Measurements from ENCODE around the gene LRRK2.
"Not testable (repeated sequence)": the region's sequence is repeated elsewhere in the genome, so short reads cannot be mapped to it uniquely, and the experiment has no call there.

Gene LRRK2

GRCh38 chr12:40315375-40315774 is 90.6 kb downstream of the LRRK2 start:
- DNase-seq (ENCODE audit: low read depth): no peak

DNA sequence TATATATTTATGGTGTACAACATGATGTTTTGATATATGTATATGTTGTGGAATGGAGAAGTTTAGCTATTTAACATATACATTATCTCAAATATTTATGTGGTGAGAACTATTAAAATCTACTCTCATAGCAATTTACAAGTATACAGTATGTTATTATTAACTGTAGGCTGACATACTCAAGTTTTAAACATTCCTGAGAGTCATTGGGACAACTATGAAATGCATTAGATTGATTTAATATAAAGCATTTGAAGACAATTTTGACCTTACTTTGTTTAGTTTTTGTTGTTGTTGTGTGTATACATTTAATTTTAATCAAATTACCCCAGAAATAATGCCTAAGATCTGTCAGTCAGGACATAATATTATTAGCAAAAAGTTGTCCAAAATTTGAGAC is 99.5 kb downstream of the LRRK2 start:
- DNase-seq (ENCODE audit: low read depth): no peak

DNA sequence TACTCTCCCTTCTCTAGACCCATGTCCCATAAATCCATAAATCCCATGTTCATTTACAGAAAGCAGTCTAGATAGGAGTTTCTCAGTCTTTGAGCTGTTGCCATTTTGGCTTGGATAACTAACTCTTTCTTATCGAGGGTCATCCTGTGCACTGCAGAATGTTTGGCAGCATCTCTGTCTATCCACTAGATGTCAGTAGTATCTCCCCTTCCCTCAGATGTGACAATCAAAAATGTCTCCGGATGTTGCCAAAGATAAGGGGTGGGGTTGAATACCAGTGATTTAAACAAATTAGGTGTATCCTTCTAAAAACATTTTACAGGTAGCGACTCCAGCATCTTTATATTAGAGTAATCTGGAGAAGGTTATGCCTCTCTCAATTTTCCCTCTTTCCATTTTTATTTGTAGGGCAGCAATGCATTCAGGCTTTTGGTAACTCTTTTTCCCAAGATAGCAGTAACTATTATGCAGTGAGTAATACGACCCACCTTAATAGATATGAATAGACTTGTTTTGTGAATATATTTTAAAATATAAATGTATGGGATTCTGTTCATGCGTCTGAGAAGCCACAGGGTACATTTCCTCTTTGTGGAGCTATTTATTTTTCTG is 100.7 kb downstream of the LRRK2 start:
- DNase-seq (ENCODE audit: low read depth): no peak

DNA sequence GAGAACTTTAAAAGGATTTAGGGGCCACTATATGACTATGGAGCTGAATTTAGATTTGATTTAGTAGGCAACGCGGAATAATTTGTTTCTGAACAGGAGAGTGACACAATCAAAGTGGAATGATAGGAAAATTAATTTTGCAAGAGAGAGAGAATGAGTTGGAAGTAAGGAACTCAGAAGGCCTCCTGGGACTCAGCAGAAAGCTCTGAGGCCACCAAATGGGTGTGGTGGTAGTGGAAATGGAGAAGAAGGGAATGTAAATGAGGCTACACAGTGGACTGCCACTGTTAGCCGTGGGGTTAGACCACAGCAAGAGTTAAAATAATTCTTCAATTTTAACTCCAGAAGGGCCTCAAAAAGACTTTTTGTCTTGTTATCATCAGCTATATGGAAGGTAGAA is 102.7 kb downstream of the LRRK2 start:
- DNase-seq (ENCODE audit: low read depth): no peak

DNA sequence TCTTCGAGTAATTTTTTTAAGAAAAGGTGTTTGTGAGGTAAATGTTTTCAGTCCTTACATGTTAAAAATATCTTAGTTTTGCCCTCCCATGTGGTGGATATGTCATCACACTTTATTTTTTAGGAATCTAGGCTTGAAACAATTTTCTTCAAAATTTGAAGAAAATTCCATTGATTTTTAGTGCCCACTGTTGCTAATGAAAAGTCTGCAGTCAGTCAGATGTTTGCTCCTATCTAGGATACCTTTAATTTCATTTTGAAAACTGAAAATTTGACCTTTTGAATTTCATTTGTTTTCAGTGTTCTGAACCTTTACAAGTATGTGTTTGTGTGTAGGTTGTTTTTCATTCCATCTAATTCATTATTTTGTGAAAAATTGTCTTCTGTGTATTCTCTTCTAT is 105.4 kb downstream of the LRRK2 start:
- DNase-seq (ENCODE audit: low read depth): no peak

DNA sequence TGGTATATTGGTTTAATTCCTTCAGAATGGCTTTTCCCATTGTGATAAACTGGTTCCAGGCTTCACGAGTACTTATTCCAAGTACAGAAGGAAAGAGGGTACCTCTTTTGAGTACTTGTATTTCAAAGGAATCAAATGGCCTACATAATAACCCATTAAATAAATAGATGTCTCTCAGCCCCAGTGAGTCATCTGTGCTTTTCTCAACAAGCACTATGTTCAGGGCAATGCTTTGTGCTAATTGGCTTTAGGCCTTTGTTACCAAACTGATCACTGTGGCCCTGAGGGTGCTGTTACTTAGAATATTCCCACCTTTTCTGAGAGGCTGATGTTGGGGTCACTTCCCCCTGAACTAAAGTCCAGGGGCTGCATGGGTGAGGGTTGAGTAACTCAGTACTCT is 107.1 kb downstream of the LRRK2 start:
- DNase-seq (ENCODE audit: low read depth): no peak

DNA sequence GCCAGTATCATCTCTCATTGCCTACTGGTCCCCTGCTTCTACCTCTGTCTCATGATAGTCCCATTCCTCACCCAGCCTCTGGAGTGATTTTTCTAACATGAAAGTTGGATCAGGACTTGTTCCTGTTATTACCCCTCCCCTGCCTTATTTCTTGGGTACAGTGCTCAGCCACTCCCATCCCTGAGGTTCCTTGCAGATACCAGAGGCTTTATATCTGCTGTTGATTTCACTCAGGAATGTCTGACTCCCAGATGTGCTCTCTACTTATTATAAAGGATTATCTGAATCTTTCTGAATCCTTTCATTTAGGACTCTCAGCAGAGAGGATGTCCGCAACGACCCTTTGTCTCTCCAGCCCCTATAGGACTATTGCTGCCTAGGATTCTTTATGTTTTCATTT is 111.2 kb downstream of the LRRK2 start:
- DNase-seq (ENCODE audit: low read depth): no peak

DNA sequence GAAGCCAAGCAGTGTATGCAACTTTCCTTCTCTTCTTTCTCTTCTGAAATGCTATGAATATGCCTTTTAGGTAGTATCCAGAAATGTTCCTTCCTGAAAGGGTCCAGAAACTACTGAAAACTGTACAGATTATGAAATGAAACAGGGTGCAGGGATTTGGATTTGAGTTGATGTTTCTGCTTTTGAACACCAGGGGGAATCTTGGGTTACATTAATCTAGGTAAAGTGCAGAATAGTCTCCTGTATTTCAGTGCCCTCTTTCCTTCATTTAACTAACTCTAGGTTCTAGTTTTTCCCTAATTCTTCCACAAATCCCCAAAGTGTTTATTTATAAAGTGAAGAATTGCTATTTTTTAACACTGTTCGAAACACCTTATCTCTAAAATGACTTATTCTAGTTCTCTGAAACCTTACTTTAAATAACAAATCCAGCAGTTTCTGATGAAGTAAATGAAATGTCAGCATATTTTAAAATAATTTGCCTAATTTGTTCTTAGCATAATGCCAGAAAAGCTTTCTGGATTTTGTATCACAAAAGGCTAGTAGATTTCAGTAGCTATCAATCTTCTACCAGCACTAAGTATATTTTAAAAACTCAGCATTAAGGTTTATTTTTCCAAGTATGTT is 111.9 kb downstream of the LRRK2 start:
- no peak for DNase-seq (ENCODE audit: low read depth)

GRCh38 chr12:40338071-40338470 is 113.3 kb downstream of the LRRK2 start:
- no peak for DNase-seq (ENCODE audit: low read depth)

GRCh38 chr12:40338621-40339020 is 113.8 kb downstream of the LRRK2 start:
- DNase-seq (ENCODE audit: low read depth): no peak

GRCh38 chr12:40342010-40342409 is 117.2 kb downstream of the LRRK2 start:
- DNase-seq (ENCODE audit: low read depth): no peak

DNA sequence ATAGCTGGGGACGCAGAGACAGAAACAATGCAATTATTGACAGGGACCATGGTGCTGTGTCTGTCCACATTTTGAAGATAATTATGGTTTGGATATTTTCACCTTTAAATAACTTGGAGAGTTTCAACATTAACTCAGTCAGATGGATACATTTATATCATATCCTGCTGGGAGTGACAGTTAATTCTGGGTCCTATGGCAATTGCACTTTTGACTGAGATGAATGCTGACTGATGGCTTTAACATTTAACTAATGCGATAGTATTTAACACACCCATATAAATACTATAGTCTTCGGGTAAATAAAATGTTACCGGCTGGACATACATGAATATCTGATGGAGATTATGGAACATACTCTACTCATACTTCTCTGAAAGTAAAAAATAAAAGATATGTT is 118.3 kb downstream of the LRRK2 start:
- no peak for DNase-seq (ENCODE audit: low read depth)

DNA sequence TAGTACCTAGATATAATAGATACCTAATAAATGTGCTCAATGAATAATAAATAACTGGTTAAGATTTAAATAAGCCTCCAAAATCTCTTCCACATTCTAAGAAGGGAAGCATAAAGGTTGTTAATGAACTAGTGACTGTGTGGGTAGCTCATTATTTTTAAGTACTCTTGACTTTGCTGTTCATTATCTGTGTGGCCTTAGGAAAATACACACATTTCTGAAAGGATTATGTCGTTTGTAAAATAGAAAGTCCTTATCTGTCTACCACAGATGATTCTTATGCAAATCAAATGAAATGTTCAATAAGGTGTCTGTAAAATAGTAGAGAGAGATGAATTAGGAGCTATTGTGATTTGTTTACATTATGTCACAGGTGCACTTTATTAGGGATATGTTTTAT is 119.5 kb downstream of the LRRK2 start:
- no peak for DNase-seq (ENCODE audit: low read depth)

DNA sequence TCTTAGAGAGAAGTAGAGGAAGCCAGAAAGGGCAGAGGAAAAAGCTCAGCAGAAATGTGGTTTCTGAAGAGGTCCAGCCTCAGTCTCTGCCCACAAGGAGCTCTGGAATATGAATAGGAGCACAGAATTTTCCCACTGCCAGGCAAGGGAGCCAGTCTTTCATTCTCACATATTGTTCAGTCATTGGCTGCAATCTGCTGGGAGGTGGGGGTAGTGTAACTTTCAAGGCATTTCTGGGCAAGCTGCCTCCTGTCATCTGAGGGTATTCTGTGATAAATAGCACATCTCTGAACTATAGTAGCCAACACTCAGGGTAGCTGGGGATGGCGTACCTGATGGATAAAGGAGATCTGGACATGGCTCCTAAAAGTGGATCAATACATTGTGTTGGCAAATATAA is 127.2 kb downstream of the LRRK2 start:
- no peak for DNase-seq (ENCODE audit: low read depth)

GRCh38 chr12:40375076-40375475 is 150.3 kb downstream of the LRRK2 start:
- no peak for DNase-seq (ENCODE audit: low read depth)

- DNase-seq (ENCODE audit: low read depth): no peak
These were observed 151.9 kb downstream of the LRRK2 start for GRCh38 chr12:40376533-40377267.

- no peak for DNase-seq (ENCODE audit: low read depth)
These were observed 153.9 kb downstream of the LRRK2 start for GRCh38 chr12:40378691-40379090.

GRCh38 chr12:40382217-40382616 is 157.4 kb downstream of the LRRK2 start:
- DNase-seq (ENCODE audit: low read depth): no peak

DNA sequence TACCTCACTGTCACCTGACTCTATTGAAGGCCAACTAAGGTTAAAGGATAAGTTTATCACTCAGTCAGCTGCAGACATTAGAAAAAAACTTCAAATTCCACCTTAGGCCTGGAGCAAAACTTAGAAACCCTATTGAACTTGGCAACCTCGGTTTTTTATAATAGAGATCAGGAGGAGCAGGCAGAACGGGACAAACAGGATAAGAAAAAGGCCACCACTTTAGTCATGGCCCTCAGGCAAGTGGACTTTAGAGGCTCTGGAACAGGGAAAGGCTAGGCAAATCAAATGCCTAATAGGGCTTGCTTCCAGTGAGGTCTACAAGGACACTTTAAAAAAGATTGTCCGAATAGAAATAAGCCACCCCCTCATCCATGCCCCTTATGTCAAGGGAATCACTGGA is 162.5 kb downstream of the LRRK2 start:
- DNase-seq (ENCODE audit: low read depth): not testable (repeated sequence)

DNA sequence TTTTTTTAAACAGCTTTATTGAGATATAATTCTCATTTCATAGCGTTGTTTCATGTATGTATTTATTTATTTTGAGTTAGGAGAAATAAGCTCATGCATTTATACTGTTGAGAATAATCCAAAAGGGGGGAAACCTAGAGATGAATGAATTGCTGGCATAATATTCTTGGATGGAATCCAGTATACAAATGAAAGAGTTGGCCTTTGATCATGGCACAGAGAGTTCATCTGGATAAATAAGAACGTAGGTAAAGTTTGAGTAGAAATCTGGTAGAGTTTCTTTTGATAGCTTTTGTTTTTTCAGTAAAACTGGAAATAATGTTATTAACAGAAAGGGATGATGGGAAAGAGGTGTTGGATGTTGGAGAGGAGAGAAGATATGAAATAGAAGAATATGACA is 166.2 kb downstream of the LRRK2 start:
- DNase-seq (ENCODE audit: low read depth): no peak

DNA sequence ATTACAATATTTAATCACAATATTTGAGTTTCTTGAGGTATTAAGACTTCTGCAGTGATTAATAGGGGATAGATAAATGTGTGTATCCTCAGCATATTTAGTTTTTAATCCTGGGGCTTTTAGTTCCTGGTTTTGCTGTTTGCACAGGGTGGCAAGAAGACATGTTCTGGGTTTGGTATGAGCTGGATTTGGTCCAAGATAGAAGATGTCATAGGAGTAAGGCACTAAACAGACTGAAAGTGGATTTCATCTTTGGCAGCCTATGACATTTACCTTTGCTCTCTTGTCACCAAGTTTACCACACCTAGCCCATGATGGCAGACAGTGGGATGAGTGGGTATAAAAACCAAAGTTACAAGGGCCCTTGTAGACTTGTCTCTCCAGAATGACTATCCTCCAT is 168.2 kb downstream of the LRRK2 start:
- DNase-seq (ENCODE audit: low read depth): no peak

DNA sequence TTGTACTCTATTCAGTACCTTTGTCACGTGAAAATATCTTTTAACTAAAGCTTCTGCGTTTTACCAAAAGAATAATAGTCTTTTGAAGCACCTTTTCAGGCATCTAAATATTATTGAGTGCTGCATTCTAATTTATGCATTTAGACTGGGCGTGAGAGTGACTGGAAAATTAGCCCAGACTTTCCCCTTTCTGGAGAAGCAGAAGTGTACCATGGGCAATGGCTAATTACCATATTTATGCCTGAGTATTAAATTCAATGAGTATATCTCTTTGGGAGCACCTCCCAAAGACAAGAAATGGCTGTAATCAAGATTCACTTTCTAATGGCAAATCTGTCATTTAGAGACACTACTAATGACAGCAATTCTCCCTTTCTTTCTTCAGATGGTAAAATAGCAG is 174.9 kb downstream of the LRRK2 start:
- no peak for DNase-seq (ENCODE audit: low read depth)

GRCh38 chr12:40405419-40405818 is 180.6 kb downstream of the LRRK2 start:
- DNase-seq (ENCODE audit: low read depth): no peak

Measured in activated T-helper 9 cell treated with anti-CD3 and anti-CD28 coated beads, Interleukin-2, amount 50 U/mL, for 16 hours (primary cell).